RWPE2 (cell line): ENCODE measurements around the gene LRRC28.

Source experiments
- ATAC-seq: fragments of 200-7000 bp; cut with Tn5 transposase; 3 replicates; pipeline ENCODE4 v1.9.1; 2021; ENCODE audit warnings: low read depth
- DNase-seq: peaks from one replicate; pipeline ENCODE4 v3.0.0-alpha.2; 2020; ENCODE audit warnings: low spot score
- H3K27ac ChIP-seq: fragments of 450-650 bp; 2 replicates; pipeline ENCODE4 v1.5.1; 2017; ENCODE audit warnings: mild to moderate bottlenecking; ENCODE audit not compliant: poor library complexity, severe bottlenecking
- H3K27me3 ChIP-seq: fragments of 250-450 bp; sonication (Bioruptor Pico); 2 replicates; pipeline ENCODE4 v1.5.1; 2021; ENCODE audit warnings: mild to moderate bottlenecking, moderate library complexity; ENCODE audit not compliant: insufficient read depth, poor library complexity, severe bottlenecking
- H3K36me3 ChIP-seq: fragments of 250-450 bp; sonication (Bioruptor Pico); 2 replicates; pipeline ENCODE4 v1.5.1; 2020; ENCODE audit warnings: low read depth, mild to moderate bottlenecking, moderate library complexity
- H3K4me1 ChIP-seq: fragments of 250-450 bp; sonication (Bioruptor Pico); 2 replicates; pipeline ENCODE4 v1.5.1; 2021; ENCODE audit warnings: mild to moderate bottlenecking, moderate library complexity; ENCODE audit not compliant: insufficient read depth, poor library complexity, severe bottlenecking
- H3K4me3 ChIP-seq: fragments of 250-450 bp; sonication (Bioruptor Pico); 2 replicates; pipeline ENCODE4 v1.5.1; 2021; ENCODE audit warnings: mild to moderate bottlenecking, moderate library complexity; ENCODE audit not compliant: severe bottlenecking
- H3K9me3 ChIP-seq: fragments of 250-450 bp; sonication (Bioruptor Pico); 2 replicates; pipeline ENCODE4 v1.5.1; 2021; ENCODE audit warnings: mild to moderate bottlenecking, moderate library complexity; ENCODE audit not compliant: severe bottlenecking
- TF ChIP-seq, protein P1 (sequence below): fragments of 450-650 bp; IDR thresholded peaks from one replicate; pipeline ENCODE4 v1.5.1; 2017; ENCODE audit warnings: mild to moderate bottlenecking, moderate library complexity; ENCODE audit not compliant: poor library complexity, severe bottlenecking

The LRRC28 gene

DNA sequence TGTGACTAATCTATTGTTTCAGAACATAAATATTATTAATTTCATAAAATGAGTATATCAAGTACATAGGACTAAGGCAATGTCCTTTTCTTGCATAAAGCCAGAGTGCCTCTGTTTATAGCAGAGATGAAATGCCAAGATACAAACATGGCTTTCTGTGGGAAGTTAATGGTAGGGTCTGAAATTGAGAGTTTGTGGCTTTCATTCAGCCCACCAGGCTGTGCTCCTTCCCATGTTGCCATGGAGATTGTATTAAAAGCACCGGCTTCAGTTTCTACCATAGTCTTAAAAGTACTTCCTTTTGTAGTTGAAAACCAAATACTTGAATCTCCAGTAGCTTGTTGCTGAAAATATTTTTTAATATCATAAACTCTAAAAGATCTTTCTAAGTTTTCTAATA is 114.0 kb downstream of the LRRC28 start:
- Histone ChIP-seq H3K4me1 (no peaks in the 10 kb centered on the region), H3K27ac (no peak overlapping the region), H3K27me3 (no peaks in the 10 kb centered on the region), H3K4me3 (no peak overlapping the region), H3K36me3 (peaks cover 11% of the 10 kb centered on the region; the same call in 1 of the 2 replicates), H3K9me3 (no peaks in the 10 kb centered on the region)
- no peak for ATAC-seq
- DNase-seq, result no peak
- TF ChIP-seq, protein P1, sequence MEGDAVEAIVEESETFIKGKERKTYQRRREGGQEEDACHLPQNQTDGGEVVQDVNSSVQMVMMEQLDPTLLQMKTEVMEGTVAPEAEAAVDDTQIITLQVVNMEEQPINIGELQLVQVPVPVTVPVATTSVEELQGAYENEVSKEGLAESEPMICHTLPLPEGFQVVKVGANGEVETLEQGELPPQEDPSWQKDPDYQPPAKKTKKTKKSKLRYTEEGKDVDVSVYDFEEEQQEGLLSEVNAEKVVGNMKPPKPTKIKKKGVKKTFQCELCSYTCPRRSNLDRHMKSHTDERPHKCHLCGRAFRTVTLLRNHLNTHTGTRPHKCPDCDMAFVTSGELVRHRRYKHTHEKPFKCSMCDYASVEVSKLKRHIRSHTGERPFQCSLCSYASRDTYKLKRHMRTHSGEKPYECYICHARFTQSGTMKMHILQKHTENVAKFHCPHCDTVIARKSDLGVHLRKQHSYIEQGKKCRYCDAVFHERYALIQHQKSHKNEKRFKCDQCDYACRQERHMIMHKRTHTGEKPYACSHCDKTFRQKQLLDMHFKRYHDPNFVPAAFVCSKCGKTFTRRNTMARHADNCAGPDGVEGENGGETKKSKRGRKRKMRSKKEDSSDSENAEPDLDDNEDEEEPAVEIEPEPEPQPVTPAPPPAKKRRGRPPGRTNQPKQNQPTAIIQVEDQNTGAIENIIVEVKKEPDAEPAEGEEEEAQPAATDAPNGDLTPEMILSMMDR, result no peak

DNA sequence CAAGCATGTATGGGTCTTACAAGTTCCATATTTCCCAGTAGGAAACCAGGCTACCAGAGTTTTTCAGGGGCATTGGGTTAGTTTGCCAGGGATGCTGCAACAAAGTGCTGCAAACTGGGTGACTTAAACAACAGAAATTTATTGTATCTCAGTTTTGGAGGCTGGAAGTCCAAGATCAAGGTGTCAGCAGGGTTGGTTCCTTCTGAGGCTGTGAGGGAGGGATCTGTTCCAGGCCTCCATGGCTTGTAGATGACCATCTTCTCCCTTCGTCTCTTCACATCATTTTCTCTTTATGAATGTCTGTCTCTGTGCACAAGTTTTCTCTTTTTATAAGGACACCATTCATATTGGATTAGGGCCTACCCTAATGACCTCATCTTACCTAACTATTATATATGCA is 114.7 kb downstream of the LRRC28 start:
- Histone ChIP-seq H3K27ac (no peak overlapping the region), H3K9me3 (no peaks in the 10 kb centered on the region), H3K36me3 (peaks cover 11% of the 10 kb centered on the region; the same call in 1 of the 2 replicates), H3K4me3 (no peak overlapping the region), H3K27me3 (no peaks in the 10 kb centered on the region), H3K4me1 (no peaks in the 10 kb centered on the region)
- no peak for DNase-seq
- TF ChIP-seq, protein P1, result no peak
- ATAC-seq, result no peak

DNA sequence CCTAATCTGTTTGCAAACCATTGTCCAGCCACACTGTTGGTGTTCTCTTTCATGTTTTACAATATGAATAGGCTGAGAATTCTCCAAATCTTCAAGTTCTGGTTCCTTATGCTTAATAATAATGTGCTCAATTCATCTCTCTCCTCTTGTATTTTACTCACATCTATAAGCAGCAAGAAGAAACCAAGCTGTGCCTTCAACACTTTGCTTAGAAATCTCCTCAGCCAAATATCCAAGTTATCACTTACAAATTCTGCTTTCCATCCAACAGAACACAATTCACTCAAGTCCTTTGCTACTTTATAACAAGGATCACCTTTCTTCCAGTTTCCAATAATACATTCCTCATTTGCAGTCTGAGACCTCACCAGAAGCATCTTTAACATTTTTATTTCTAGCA is 117.5 kb downstream of the LRRC28 start:
- DNase-seq, result no peak
- Histone ChIP-seq H3K36me3 (no peaks in the 10 kb centered on the region), H3K9me3 (no peaks in the 10 kb centered on the region), H3K27ac (no peak overlapping the region), H3K4me3 (no peak overlapping the region), H3K27me3 (no peaks in the 10 kb centered on the region), H3K4me1 (no peaks in the 10 kb centered on the region)
- ATAC-seq, result no peak
- TF ChIP-seq, protein P1, result no peak

DNA sequence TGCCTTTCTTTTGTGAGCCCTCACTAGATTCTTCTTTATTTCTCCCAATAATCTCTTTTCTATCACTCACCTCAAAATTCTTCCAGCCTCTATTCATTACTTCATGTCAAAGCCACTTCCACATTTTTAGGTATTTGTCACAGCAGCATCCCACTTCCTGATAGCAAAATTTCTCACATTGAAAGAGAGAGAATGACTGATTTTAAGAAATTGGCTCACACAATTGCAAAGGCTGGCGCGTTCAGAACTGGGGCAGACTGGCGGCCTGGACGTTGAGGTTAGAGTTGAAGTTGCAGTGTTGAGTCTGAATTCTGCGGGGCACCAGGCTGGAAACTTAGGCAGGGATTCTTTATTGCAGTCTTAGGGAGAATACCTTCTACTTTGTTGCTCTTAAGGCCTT is 117.9 kb downstream of the LRRC28 start:
- no peaks in the 10 kb centered on the region for H3K9me3 ChIP-seq
- H3K27ac ChIP-seq, result no peak overlapping the region
- H3K36me3 ChIP-seq, result no peaks in the 10 kb centered on the region
- ATAC-seq, result no peak
- TF ChIP-seq, protein P1, result no peak
- H3K4me3 ChIP-seq, result no peak overlapping the region
- no peaks in the 10 kb centered on the region for H3K27me3 ChIP-seq
- H3K4me1 ChIP-seq, result no peaks in the 10 kb centered on the region
- no peak for DNase-seq

DNA sequence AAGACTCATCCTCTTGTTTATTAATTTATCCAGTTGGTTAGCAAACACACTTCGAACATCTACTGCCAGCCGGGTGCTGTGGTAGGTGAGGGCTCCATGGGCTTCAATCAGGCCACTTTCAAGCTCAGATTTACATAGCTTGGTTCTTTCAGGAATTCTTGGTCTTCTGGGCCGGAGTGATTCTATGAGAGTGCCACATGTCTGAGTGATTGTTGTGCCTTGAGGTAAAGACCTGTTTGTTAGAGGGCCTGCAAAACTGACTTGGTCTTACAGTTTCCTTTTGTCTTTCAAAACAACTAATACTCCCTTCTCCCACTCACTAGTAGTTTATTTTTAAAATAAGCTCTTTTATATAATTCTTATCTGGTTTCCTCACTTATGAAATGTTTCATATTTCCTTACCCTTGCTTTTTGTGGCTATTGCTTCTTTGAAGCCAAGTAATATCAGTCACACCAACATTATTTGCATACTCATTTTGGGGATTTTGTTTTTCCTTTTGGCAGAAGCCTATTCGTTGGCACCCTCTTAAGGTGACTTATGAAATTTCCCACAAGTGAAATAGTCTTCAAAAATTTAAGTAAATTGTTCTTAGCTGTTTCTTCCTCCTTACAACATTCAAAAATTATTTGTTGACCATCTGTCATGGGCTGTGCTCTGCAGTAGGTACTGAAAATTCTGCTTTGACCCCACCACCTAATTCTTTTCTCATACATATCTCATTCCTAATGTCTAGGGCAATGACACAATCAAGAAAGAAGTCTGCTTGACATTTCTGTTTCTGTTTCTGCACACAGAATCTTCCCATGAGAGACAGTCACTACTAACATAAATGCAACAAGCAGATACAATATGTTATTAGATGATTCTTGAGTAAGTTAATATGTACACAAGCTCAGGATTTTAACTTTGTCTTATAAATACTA is 120.2 kb downstream of the LRRC28 start:
- ATAC-seq, result 0 out of 3 replicates have a peak, but pooled peaks have one; percentile 31
- no peak overlapping the region for H3K27ac ChIP-seq

More for the DNA sequence above, 120.2 kb downstream of the LRRC28 start:
- Histone ChIP-seq H3K27me3 (no peaks in the 10 kb centered on the region), H3K9me3 (no peaks in the 10 kb centered on the region), H3K4me3 (no peak overlapping the region), H3K4me1 (no peaks in the 10 kb centered on the region), H3K36me3 (no peaks in the 10 kb centered on the region)
- DNase-seq, result no peak
- TF ChIP-seq, protein P1, result peak; percentile 75
